Activated CD8-positive, alpha-beta memory T cell treated with anti-CD3 and anti-CD28 coated beads for 24 hours (primary cell): ENCODE data around the gene ACVR2A.

ENCODE experiments used
- DNase-seq: peaks from one replicate; pipeline ENCODE4 v3.0.0-alpha.2; 2020

Gene ACVR2A

DNA sequence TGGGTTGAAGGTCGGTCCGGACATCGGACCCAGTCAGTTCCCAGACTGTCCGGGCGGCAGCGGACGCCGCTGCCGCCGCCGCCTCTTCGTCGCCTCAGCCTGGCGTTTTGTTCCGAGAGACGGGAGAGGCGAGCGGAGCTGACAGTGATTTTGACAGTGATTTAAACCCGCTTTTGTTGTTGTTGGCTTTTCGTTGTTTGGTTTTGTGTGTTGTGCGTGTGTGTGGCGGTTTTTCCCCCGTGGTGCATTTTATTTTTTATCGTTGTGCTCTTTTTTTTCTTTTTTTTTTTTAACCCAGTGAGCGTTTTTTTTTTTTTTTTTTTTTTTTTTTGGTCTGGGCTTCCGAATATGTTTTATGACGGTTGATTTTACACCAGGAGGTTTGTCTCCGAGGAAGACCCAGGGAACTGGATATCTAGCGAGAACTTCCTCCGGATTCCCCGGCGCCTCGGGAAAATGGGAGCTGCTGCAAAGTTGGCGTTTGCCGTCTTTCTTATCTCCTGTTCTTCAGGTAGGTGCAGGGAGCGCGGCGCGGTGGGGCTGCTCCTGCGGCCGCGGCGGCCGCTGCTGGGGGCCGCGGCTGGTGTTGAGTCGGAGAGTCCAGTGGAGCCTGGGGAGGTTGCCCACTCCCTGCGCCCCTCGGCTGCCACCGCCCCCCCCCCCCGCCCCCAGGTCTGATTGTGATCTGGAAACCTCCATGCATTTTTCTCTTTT, at the start of gene ACVR2A:
Gene ACVR2A (plus strand): TSS at position 333 of the 714 bp plus-strand sequence. CDS start 124 bp downstream, at position 457.
- DNase-seq = peak; percentile 75

- no peak for DNase-seq
Observed at GRCh38 chr2:147800316-147800715, 44.5 kb upstream of the ACVR2A start.

GRCh38 chr2:147806846-147807245, 38.0 kb upstream of the ACVR2A start:
- no peak for DNase-seq

DNA sequence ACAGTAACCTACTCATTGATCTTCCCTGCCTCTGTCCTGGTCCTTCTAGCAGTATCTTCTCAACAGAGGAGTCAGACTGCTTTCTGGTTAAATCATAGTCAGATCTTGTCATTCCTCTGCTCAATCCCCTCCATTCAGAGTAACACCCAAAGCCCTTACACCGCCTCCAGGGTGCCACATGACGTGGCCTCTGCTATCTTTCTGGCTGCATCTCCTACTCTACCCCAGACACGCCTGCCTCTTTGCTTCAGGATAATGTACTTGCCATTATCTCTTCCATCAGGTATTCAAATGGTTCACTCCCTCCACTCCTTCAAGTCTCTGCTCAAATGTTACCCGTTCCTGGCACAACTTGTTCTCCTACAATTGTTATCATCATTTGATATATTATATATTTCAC, 36.3 kb upstream of the ACVR2A start:
- DNase-seq = no peak

GRCh38 chr2:147810883-147811765, 33.7 kb upstream of the ACVR2A start:
- no peak for DNase-seq

DNA sequence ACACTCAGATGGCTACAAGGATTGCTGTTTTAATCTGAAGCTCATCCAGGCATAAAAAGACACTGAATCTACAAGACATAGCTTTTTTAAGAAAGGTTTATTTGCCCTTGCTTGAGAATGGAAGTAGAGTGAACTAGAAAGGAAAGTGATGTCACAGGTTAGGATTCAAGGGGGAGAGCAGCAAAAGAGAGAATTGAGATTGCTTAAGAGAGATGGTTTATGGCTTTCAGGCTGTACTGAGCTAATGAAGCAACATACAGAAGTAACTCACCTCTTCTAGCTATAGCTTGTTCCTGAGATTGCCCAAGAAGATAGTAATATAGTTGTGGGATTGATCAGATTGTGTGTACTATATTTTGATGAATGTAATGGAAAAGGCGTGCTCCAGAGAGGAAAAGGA, 26.1 kb upstream of the ACVR2A start:
- DNase-seq = no peak

DNA sequence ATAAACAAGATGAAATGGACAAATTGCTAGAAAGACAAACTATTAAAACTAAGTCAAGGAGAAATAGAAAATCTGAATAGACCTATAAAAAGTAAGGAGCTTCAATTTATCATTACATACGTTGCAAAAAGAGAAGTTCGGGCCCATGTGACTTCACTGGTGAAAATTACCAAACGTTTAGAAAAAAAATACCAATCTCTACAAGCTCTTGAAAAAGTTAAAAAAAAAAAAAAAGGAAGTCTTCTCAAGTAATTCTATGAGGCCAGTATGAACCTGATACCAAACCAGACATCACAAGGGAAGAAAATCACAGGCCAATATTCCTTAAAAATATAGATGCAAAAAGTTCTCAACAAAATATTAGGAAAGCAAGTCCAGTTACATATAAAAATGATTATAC, 20.2 kb upstream of the ACVR2A start:
- DNase-seq = no peak

DNA sequence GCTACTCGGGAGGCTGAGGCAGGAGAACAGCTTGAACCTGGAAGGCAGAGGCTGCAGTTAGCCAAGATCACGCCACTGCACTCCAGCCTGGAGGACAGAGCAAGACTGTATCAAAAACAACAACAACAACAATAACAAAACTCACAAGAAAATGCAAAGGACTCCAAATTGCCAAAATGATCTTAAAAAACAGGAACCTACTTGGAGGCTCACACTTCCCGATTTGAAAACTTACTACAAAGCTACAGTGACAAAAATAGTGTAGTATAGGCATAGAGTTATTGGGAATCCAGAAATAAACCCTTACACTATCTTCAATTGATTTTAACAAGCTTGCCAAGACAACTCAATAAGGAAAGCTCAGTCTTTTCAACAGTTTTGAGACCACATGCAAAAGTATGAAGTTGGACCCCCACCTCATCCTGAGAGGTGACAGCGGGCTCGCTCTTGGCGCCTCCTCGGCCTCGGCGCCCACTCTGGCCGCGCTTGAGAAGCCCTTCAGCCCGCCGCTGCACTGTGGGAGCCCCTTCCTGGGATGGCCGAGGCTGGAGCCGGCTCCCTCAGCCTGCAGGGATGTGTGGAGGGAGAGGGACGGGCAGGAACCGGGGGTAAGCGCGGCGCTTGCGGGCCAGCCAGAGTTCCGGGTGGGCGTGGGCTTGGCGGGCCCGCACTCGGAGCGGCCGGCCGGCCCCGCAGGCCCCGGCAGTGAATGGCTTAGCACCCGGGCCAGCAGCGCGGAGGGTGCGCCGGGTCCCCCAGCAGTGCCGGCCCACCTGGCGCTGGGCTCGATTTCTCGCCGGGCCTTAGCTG, 18.3 kb upstream of the ACVR2A start:
- DNase-seq = no peak

GRCh38 chr2:147827088-147827375, 17.8 kb upstream of the ACVR2A start:
- no peak for DNase-seq

DNA sequence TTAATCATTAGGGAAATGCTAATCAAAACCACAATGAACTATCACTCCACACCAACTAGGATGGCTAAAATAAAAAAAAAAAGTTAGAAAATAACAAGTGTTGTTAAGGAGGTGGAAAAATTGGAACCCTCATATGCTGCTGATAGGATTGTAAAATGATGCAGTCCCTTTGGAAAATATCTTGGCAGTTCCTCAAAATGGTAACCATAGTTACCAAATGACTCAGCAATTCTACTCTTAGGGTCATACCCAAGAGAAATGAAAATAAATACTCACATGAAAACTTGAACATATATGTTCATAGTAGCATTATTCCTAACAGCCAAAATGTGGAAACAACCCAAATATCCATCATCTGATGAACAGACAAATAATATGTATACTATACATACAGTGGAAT, 15.7 kb upstream of the ACVR2A start:
- no peak for DNase-seq

DNA sequence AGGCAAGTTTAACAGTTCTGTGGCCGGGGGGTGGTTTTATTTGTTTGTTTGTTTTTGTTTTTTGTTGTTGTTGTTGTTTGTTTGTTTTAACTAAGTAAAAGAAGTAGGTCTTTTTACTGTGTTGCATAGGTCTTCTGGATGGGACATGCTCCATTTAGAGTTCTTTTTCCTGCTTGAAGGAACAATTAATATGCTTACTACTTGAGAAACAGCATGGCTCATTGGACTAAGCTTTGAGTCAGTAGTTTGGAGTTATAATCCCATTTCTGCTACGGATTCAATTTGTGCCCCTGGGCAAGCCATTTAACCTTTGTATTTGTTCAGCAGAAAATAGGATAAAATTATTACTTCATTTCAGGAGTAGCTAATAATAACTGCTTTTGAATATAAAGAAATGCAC, 8.7 kb upstream of the ACVR2A start:
- DNase-seq = no peak

- DNase-seq = no peak
Observed at GRCh38 chr2:147843391-147843863, 1.4 kb upstream of the ACVR2A start.

DNA sequence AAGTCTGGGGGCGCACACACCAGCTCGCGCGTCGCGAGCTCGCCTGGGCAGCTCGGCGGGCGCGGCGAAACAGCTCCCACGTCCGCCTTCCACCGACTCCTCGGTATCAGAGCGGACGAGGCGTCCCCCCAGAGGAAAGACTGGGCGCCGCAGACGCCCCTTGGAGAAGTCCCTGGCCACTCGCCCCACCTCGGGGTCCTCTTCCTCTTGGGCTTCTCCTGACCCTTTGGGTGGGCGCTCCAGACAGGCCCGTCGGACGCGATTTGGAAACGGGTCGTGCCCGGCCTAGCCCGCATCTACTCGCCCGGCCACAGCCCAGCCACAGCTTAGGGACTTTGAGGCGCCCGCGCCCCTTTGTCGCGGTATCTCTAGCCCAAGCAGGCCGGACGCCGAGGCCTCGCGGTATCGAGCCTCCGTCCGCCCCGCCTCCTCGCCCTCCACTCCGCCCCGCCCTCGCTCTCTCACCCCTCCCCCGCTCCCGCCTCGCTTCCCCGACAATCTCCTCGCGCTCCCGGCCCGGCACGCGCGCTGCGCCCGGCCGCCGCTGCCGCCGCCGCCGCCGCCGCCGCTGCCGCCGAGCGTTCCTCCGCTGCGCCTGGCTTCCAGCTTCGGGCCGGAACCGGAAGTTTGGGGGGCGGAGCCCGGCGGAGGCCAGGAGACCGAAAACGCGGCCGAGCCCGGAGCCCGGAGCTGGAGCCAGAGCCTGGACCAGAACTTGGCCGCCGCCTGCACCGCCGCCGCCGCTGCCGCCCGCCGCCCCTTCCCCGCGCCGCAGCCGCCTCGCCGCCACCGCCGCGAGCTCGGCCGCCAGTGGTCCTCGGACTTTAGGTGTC, 749 bp upstream of the ACVR2A start:
- peak; percentile 91 for DNase-seq

DNA sequence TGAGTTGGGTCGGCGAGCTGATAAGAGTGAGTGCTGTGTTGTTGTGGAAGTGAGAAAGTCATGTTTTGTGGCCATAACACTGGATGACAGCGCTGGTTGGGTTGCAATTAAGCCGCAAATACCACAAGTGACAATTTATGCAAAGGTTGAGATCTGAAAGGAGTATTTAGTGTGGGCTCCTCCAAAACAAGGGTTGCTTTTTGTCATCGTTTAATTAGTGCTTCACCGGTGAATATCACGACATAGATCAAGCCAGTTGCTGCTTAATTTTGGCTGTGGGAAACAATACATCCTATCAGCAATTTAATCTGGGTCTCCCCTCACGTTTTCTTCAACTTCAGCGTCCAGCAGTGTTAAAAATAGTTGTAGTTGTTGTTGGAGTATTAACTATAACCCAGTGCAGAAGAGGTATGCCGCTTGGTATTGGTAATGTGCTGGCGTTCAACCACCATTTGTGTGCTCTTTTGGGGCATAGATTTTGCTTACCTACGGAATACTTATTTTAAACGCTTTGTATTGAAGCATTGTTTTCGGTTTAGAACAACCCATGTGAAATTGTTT, 662 bp downstream of the ACVR2A start:
- DNase-seq = no peak

DNA sequence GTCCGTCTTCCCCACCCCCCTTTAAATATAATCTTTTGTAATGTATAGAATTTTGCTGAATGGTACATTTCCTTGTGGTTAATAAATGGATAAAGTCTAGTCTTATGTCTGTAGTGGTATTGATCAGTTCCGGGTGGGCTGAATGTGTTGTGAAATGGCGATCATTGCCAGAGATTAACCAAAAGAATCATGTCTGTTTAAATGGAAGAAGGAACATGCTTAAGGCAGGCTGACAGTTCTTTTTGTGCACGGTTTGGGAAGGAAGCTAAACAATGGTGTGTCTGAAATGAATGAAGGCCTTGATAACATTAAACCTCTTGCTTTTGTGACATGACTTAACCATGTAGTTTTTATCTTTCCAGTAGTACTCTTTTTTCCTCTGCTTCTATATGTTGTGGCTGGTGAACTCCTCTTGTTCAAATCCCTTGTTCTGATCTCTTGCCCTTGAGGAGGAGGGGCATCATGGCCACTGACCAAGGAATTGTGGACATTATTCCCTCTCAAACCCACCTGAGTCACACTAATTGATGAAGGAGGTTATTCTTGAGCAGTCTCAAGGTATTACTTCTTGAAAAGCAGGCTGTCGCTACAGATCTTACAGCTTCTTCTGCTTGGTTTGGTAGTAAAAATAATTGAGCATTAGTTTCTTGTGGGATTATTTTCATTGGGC, 1.7 kb downstream of the ACVR2A start:
- no peak for DNase-seq

- DNase-seq = no peak
Observed at GRCh38 chr2:147847746-147848391, 3.0 kb downstream of the ACVR2A start.

DNA sequence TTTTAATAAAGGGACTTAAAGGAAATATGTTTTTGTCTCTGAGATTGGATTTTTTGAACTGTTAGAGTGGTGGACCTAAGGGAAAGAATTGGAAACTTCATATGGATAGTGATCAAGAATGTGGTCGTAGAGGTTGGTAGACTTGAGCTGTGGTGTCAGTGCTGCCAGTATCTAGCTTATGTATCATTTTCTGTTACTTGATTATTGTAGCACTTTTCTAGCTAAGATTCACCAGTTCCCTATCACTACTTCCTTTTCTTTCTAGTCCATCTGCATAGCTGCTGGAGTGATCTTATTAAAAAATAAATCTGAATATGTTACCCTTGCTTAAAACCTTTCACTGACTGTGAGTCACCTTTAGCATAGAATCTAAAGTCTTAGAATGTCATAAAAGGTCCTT, 6.0 kb downstream of the ACVR2A start:
- DNase-seq = no peak

DNA sequence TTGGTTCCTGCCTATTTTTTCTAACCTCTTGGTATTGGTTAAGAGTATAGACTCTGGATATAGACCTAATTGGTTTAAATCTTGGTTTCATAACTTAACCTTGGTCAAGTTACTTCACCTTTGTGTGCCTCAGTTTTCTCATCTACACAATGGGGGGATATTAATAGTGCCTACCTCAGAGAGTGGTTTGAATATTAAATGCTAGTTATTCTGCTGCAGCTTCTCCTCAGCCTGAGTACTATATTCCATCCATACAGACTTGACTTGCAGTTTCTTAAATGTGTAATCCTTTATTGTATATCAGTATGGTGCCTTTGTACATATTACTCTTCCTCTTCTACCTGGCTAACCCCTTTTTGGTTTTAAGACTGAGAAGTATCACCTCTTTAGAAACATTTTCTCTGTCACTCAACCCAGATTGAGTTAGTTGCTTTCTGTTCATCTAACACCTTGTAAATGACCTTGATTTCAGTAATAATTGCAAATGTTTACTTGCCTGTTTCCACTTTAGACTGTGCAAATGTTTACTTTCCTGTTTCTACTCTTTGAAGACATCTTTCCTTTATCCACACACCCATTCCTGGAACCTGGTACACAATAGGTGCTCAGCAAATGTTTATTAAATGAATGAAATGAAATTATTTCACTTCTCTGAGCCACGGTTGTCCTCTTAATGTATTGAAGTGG, 6.6 kb downstream of the ACVR2A start:
- no peak for DNase-seq

- DNase-seq = no peak
Observed at GRCh38 chr2:147854557-147855134, 9.8 kb downstream of the ACVR2A start.

DNA sequence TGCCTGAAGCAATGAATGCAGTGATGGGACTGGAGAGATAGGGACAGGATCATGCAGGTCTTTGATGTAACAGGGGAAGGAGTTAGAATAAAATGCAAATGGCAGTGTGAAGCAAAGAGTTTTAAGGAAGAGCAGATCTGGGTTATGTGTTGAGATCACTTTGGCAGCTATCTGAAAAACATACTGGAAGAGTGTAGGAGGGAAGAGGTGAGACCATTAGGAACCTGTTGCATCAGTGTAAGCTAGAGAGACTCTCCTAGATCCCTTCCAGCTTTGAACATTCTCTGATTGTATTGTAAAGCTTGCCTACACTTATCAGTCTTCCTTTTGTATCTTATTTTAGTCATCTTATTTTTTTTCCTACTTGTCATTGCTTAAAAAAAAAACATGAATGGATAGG, 10.5 kb downstream of the ACVR2A start:
- no peak for DNase-seq
